IMR-90 (cell line): Measurements from ENCODE around the gene CFD. TPM values are rescaled to one million over a fixed set of nuclear protein-coding genes. Genes with fewer than 3 reads are reported as not detected.

Experiments
- ATAC-seq: fragments of 200-7000 bp; cut with Tn5 transposase; 2 replicates; pipeline ENCODE4 v1.9.1; 2020; ENCODE audit warnings: low read depth, mild to moderate bottlenecking, moderate library complexity
- BruUV-seq: library from RNA; stranded (reverse); fragments of 400-500 nt; replicated peaks from 2 replicates; lab custom pipeline; 2021; lab: Mats Ljungman, UMichigan
- CTCF ChIA-PET: fragments of 300-600 bp; formaldehyde crosslinking; extraction: SDS; loops from one replicate; lab custom pipeline; 2021; ENCODE audit warnings: antibody characterized with exemption; lab: Yijun Ruan, JAX
- POLR2A ChIA-PET: fragments of 300-600 bp; sonication (Branson Sonifier 250); formaldehyde crosslinking; loops from one replicate; lab custom pipeline; 2022; ENCODE audit warnings: antibody characterized with exemption; ENCODE audit not compliant: unreplicated experiment; lab: Charles Lee
- DNase-seq: peaks from one replicate; pipeline ENCODE4 v3.0.0; 2013
- H2AFZ ChIP-seq: replicated peaks from 2 replicates; pipeline ENCODE3; 2013; ENCODE audit warnings: low read length, mild to moderate bottlenecking; ENCODE audit not compliant: poor library complexity
- H2AK5ac ChIP-seq: 2 replicates; pipeline ENCODE4 v1.6.1; 2013; ENCODE audit warnings: low read depth, low read length, inconsistent platforms
- H2AK9ac ChIP-seq: replicated peaks from 2 replicates; pipeline ENCODE3; 2013; ENCODE audit warnings: mild to moderate bottlenecking, low read depth, low read length, moderate library complexity; ENCODE audit not compliant: poor library complexity
- H2BK120ac ChIP-seq: 2 replicates; pipeline ENCODE4 v1.6.1; 2013; ENCODE audit warnings: low read depth, low read length, inconsistent platforms
- H2BK15ac ChIP-seq: 3 replicates; pipeline ENCODE4 v1.6.1; 2013; ENCODE audit warnings: low read depth, low read length, inconsistent platforms
- H2BK20ac ChIP-seq: 2 replicates; pipeline ENCODE4 v1.6.1; 2013; ENCODE audit warnings: low read depth, mild to moderate bottlenecking, inconsistent platforms, low read length, moderate library complexity
- H2BK5ac ChIP-seq: 2 replicates; pipeline ENCODE4 v1.6.1; 2013; ENCODE audit warnings: mild to moderate bottlenecking, low read depth, low read length, inconsistent platforms; ENCODE audit not compliant: poor library complexity, severe bottlenecking
- H3K14ac ChIP-seq: replicated peaks from 2 replicates; pipeline ENCODE4 v1.6.1; 2013; ENCODE audit warnings: low read depth, low read length, inconsistent platforms
- H3K18ac ChIP-seq: 2 replicates; pipeline ENCODE4 v1.6.1; 2013; ENCODE audit warnings: low read depth, low read length, control low read depth
- H3K23ac ChIP-seq: 2 replicates; pipeline ENCODE4 v1.6.1; 2013; ENCODE audit warnings: low read depth, low read length, inconsistent platforms
- H3K27ac ChIP-seq: 2 replicates; pipeline ENCODE4 v1.5.1; 2013; ENCODE audit warnings: mild to moderate bottlenecking, control low read depth, low read length; ENCODE audit not compliant: insufficient read depth
- H3K27me3 ChIP-seq: 2 replicates; pipeline ENCODE4 v1.6.1; 2013; ENCODE audit warnings: low read length; ENCODE audit not compliant: control insufficient read depth, insufficient read depth
- H3K36me3 ChIP-seq: 2 replicates; pipeline ENCODE4 v1.6.1; 2013; ENCODE audit warnings: low read length, mixed read lengths; ENCODE audit not compliant: control insufficient read depth, insufficient read depth
- H3K4ac ChIP-seq: 2 replicates; pipeline ENCODE4 v1.6.1; 2013; ENCODE audit warnings: low read depth, low read length, inconsistent platforms
- H3K4me1 ChIP-seq: 2 replicates; pipeline ENCODE4 v1.6.1; 2013; ENCODE audit warnings: low read length, mixed read lengths; ENCODE audit not compliant: control insufficient read depth, insufficient read depth
- H3K4me2 ChIP-seq: 2 replicates; pipeline ENCODE4 v1.6.1; 2013; ENCODE audit warnings: low read depth, mild to moderate bottlenecking, control low read depth, low read length, moderate library complexity
- H3K4me3 ChIP-seq: 2 replicates; pipeline ENCODE4 v1.5.1; 2013; ENCODE audit warnings: low read depth, mild to moderate bottlenecking, control low read depth, low read length, moderate library complexity; ENCODE audit not compliant: insufficient read depth
- H3K56ac ChIP-seq: 2 replicates; pipeline ENCODE4 v1.6.1; 2013; ENCODE audit warnings: low read length, inconsistent platforms; ENCODE audit not compliant: insufficient read depth; ENCODE audit errors: extremely low read depth
- H3K79me1 ChIP-seq, 2 experiments: 2 replicates each; pipeline ENCODE4 v1.6.1; 2013; ENCODE audit warnings: low read length in 2 of 2, inconsistent platforms in 1 of 2, low read depth in 1 of 2
- H3K9ac ChIP-seq: 2 replicates; pipeline ENCODE4 v1.6.1; 2013; ENCODE audit warnings: low read depth, low read length, control low read depth
- H3K9me1 ChIP-seq: 2 replicates; pipeline ENCODE4 v1.6.1; 2013; ENCODE audit warnings: low read length, inconsistent platforms; ENCODE audit not compliant: insufficient read depth
- H3K9me3 ChIP-seq: 2 replicates; pipeline ENCODE4 v1.6.1; 2013; ENCODE audit warnings: low read length; ENCODE audit not compliant: control insufficient read depth, insufficient read depth
- H4K20me1 ChIP-seq: 2 replicates; pipeline ENCODE4 v1.6.1; 2013; ENCODE audit warnings: low read length, inconsistent platforms; ENCODE audit not compliant: insufficient read depth
- H4K5ac ChIP-seq: 2 replicates; pipeline ENCODE4 v1.6.1; 2013; ENCODE audit warnings: mild to moderate bottlenecking, low read depth, low read length, control low read depth
- H4K8ac ChIP-seq, 2 experiments: 2 replicates each; pipeline ENCODE4 v1.6.1; 2013; ENCODE audit warnings: low read depth in 2 of 2, low read length in 2 of 2, control low read depth in 1 of 2, inconsistent platforms in 1 of 2
- H4K91ac ChIP-seq: 2 replicates; pipeline ENCODE4 v1.6.1; 2013; ENCODE audit warnings: low read depth, low read length, inconsistent platforms; ENCODE audit not compliant: insufficient read depth
- CEBPB ChIP-seq: IDR thresholded peaks from 2 replicates; pipeline ENCODE4 v1.6.1; 2012; ENCODE audit warnings: low read depth, low read length, improper control_type of control experiment
- MXI1 ChIP-seq: IDR thresholded peaks from 2 replicates; pipeline ENCODE4 v1.6.1; 2012; ENCODE audit warnings: low read depth, mild to moderate bottlenecking, low read length, moderate library complexity, borderline replicate concordance
- WGBS, 2 experiments: methylation state at CpG; one replicate each; pipeline versions ENCODE4 v1.1.5 to v1.1.7; 2013; ENCODE audit warnings: missing lambda C conversion rate in 2 of 2; ENCODE audit not compliant: insufficient read length in 1 of 2; ENCODE audit errors: extremely low coverage in 2 of 2; 5-methylcytosine and 5-hydroxymethylcytosine counted together
- dilution Hi-C: fragments of 300-500 bp; cut with HindIII; formaldehyde crosslinking; loops from one replicate; pipeline ENCODE4 v1.14.3; 2018; ENCODE audit warnings: low sequenced_read_pairs; ENCODE audit not compliant: unreplicated experiment
- in situ Hi-C: fragments of 300-500 bp; cut with MboI; formaldehyde crosslinking; loops from 3 replicates; pipeline ENCODE4 v1.14.3; 2019; ENCODE audit warnings: low sequenced_read_pairs, inconsistent platforms, mixed read lengths
- intact Hi-C: fragments of 100-400 bp; cut with micrococcal nuclease; formaldehyde crosslinking; loops from 2 replicates; pipeline ENCODE4 v1.10.0; 2022
- polyA plus RNA-seq, 3 experiments: library from polyadenylated mRNA; depleted of rRNA; stranded (reverse); fragments of >200 nt; gene quantifications; 2 replicates each; pipeline ENCODE4 v1.2.3, GENCODE V29; 2012; ENCODE audit warnings: low replicate concordance in 1 of 3
- total RNA-seq: library from RNA; depleted of rRNA; stranded (reverse); fragments of >200 nt; gene quantifications from 2 replicates; pipeline ENCODE4 v1.2.3, GENCODE V29; 2012

Gene CFD
- total and polyA plus RNA-seq, 2 of the 4 experiments (the other 2 are of a cell fraction): 1.4 to 2.8 TPM

DNA sequence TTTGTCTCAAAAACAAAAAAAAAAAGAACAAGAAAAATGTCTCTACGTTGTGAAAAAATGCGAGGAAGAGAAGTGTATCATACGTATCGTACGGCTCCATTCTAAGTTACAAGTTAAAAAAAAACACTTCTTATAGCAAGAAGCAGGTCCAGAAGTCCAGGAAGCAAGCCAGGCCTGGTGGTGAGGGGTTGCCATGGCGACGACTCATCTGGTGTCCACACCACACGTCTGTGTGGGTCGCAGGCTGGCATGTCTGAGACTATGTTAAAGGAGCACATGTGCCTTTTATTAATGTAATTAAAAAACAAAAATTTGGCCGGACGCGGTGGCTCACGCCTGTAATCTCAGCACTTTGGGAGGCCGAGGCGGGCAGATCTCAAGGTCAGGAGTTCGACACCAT lies 27.6 kb downstream of the CFD start:
- Histone ChIP-seq H3K18ac (no peak overlapping the region), H2AFZ (no peak overlapping the region), H3K4me3 (no peak overlapping the region), H4K8ac (no peak overlapping the region), H3K9ac (no peak overlapping the region), H3K9me1 (no peaks in the 10 kb centered on the region), H3K14ac (no peak overlapping the region), H3K4me1 (no peaks in the 10 kb centered on the region), H2AK5ac (no peak overlapping the region), H3K36me3 (peaks cover 72% of the 10 kb centered on the region), H4K5ac (no peak overlapping the region), H2BK120ac (no peak overlapping the region), H2BK20ac (no peak overlapping the region), H4K91ac (no peak overlapping the region), H3K9me3 (no peaks in the 10 kb centered on the region), H3K27me3 (no peaks in the 10 kb centered on the region), H3K4me2 (no peak overlapping the region), H3K23ac (no peak overlapping the region), H2BK5ac (no peak overlapping the region), H3K56ac (no peak overlapping the region), H2AK9ac (no peak overlapping the region), H2BK15ac (no peak overlapping the region), H3K4ac (no peak overlapping the region), H3K79me1 (peaks cover 13 to 41% of the 10 kb centered on the region in 2 experiments; a peak in 3 of 4 replicates), H4K20me1 (peaks cover 6% of the 10 kb centered on the region), H3K27ac (no peak overlapping the region)
- in situ Hi-C loops (no loop called here), intact Hi-C loops (no loop called here), dilution Hi-C loops (no loop called here)
- TF ChIP-seq CEBPB (no peak), MXI1 (peak; percentile 61; the same call in 1 of the 2 replicates)
- WGBS, 2 experiments: no CpG with 5 or more reads among the region's 16 CpGs
- peak; percentile 67 for DNase-seq
- ChIA-PET CTCF (no interaction called here), POLR2A (no interaction called here)
- no peak for ATAC-seq
- no TSS peak for BruUV-seq
